OCI-LY1 (cell line): Measurements from ENCODE around the gene CHRNG.

Source experiments
- EZH2 ChIP-seq: fragments of 200-600 bp; sonication (generic), shearing (Covaris generic); IDR thresholded peaks from 2 replicates; pipeline ENCODE4 v1.8.0; 2017; ENCODE audit warnings: borderline replicate concordance, mixed run types, mild to moderate bottlenecking, antibody characterized with exemption, low read length, moderate library complexity, mixed read lengths
- TF ChIP-seq, protein P1 (sequence below): fragments of 200-600 bp; sonication (generic), shearing (Covaris generic); IDR thresholded peaks from 2 replicates; pipeline ENCODE4 v1.5.1; 2017; ENCODE audit warnings: mild to moderate bottlenecking, antibody characterized with exemption, low read length, moderate library complexity, mixed read lengths

DNA sequence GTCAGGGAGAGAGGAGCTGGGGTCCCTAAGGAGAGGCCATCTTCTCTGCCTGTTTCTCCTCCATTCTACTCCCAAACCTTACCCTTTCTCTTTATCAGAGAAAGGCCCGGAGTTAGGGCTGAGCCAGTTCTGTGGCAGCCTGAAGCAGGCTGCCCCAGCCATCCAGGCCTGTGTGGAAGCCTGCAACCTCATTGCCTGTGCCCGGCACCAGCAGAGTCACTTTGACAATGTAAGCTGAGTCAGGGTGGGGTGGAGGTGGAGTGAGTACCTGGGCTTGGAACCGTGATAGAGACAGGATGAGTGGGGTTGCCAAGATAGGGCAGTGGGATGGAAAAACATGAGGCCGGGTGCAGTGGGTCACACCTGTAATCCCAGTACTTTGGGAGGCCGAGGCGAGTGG is 5.2 kb downstream of the CHRNG start:
- TF ChIP-seq, protein P1, sequence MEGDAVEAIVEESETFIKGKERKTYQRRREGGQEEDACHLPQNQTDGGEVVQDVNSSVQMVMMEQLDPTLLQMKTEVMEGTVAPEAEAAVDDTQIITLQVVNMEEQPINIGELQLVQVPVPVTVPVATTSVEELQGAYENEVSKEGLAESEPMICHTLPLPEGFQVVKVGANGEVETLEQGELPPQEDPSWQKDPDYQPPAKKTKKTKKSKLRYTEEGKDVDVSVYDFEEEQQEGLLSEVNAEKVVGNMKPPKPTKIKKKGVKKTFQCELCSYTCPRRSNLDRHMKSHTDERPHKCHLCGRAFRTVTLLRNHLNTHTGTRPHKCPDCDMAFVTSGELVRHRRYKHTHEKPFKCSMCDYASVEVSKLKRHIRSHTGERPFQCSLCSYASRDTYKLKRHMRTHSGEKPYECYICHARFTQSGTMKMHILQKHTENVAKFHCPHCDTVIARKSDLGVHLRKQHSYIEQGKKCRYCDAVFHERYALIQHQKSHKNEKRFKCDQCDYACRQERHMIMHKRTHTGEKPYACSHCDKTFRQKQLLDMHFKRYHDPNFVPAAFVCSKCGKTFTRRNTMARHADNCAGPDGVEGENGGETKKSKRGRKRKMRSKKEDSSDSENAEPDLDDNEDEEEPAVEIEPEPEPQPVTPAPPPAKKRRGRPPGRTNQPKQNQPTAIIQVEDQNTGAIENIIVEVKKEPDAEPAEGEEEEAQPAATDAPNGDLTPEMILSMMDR = no peak
- TF ChIP-seq EZH2 = no peak
